Suprapubic skin (tissue), 3 donors: ENCODE measurements around the gene NCK2.

ENCODE experiments used
- CTCF ChIP-seq, 2 donors: fragments of 200-600 bp in 1 of 2; fragments of 450-650 bp in 1 of 2; sonication (generic) in 1 of 2; IDR thresholded peaks; one replicate each; pipeline ENCODE4 v1.5.1; 2016 to 2019; ENCODE audit warnings: antibody characterized with exemption in 2 of 2, mild to moderate bottlenecking in 1 of 2, moderate library complexity in 1 of 2
- POLR2AphosphoS5 ChIP-seq, 3 donors: sonication (generic); formaldehyde crosslinking; IDR thresholded peaks; one replicate each; pipeline ENCODE4 v1.6.1; 2017; ENCODE audit warnings: antibody characterized with exemption in 3 of 3

- no peak for TF ChIP-seq CTCF (IDR thresholded peaks at IDR 0.05)
- TF ChIP-seq POLR2AphosphoS5 (IDR thresholded peaks at IDR 0.05): no peak
Observed at GRCh38 chr2:105869341-105869740, 124.6 kb downstream of the NCK2 start.
